NT2/D1 (cell line): ENCODE data around the gene OR2T6.

ENCODE experiments used
- SUZ12 ChIP-seq: IDR thresholded peaks from 2 replicates; pipeline ENCODE4 v1.6.1; 2011; ENCODE audit not compliant: insufficient read length, insufficient read depth; ENCODE audit errors: extremely low read depth
- YY1 ChIP-seq: IDR thresholded peaks from 2 replicates; pipeline ENCODE4 v1.6.1; 2011; ENCODE audit not compliant: insufficient read length, insufficient read depth
- ZNF274 ChIP-seq: IDR thresholded peaks from 2 replicates; pipeline ENCODE4 v1.6.1; 2011; ENCODE audit warnings: mild to moderate bottlenecking, low read depth, low read length

DNA sequence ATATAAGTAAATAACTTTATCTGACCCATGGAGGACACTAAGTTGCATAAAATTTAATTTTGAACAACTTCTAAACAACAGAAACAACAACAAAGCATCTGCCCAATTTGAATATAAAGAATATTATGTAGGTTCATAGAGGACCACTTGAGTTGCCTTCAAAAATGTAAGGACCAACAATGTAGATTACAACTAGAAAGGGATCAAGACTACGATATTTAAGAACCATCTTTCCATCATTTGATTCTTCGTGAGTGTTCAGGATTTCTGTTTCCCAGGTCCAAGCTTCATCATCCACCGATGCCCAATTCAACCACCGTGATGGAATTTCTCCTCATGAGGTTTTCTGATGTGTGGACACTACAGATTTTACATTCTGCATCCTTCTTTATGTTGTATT, 27.1 kb upstream of the OR2T6 start, which contains the start of gene OR14C36:
- TF ChIP-seq YY1 (no peak), ZNF274 (no peak), SUZ12 (no peak)
